Activated CD4-positive, alpha-beta T cell treated with anti-CD3 and anti-CD28 coated beads for 36 hours (primary cell): ENCODE measurements around the gene NAA25. TPM values are rescaled to one million over a fixed set of nuclear protein-coding genes. Genes with fewer than 3 reads are reported as not detected.

Source experiments
- ATAC-seq: fragments of 200-7000 bp; cut with Tn5 transposase; one replicate; pipeline ENCODE4 v1.10.0; 2021; ENCODE audit warnings: mild to moderate bottlenecking, moderate library complexity
- CTCF ChIA-PET: fragments of 350-600 bp; sonication (Branson Sonifier 250); formaldehyde crosslinking; loops from one replicate; lab custom pipeline; 2021; ENCODE audit warnings: antibody characterized with exemption; lab: Charles Lee
- POLR2A ChIA-PET: fragments of 350-600 bp; sonication (Branson Sonifier 250); formaldehyde crosslinking; loops from one replicate; lab custom pipeline; 2021; ENCODE audit warnings: antibody characterized with exemption, inconsistent platforms; lab: Charles Lee
- DNase-seq: peaks from one replicate; pipeline ENCODE4 v3.0.0-alpha.2; 2020
- H3K27ac Mint-ChIP-seq: one replicate; pipeline ENCODE4 v1.8.0; 2021; ENCODE audit warnings: mixed read lengths
- H3K27me3 Mint-ChIP-seq: one replicate; pipeline ENCODE4 v1.8.0; 2021; ENCODE audit warnings: mixed read lengths
- H3K36me3 Mint-ChIP-seq: one replicate; pipeline ENCODE4 v1.8.0; 2021; ENCODE audit warnings: low read depth, mixed read lengths
- H3K4me1 Mint-ChIP-seq: one replicate; pipeline ENCODE4 v1.8.0; 2021; ENCODE audit warnings: mixed read lengths
- H3K4me3 Mint-ChIP-seq: one replicate; pipeline ENCODE4 v1.8.0; 2021; ENCODE audit warnings: mild to moderate bottlenecking, moderate library complexity, mixed read lengths
- H3K9me3 Mint-ChIP-seq: one replicate; pipeline ENCODE4 v1.8.0; 2021; ENCODE audit warnings: low read depth, mixed read lengths
- intact Hi-C, 2 experiments: fragments of 100-400 bp; cut with DNase I in 1 of 2; cut with micrococcal nuclease in 1 of 2; formaldehyde crosslinking; loops; one replicate each; pipeline versions ENCODE4 v1.14.2 to v1.15.1; 2022 to 2024; cut with DNase I, micrococcal nuclease
- microRNA-seq: library from miRNA; unstranded; fragments of <30 nt; microRNA quantifications from one replicate; pipeline ENCODE4 v1.2.0, GENCODE V29; 2021; ENCODE audit warnings: borderline replicate concordance
- total RNA-seq, 2 experiments: library from RNA; stranded (reverse); gene quantifications; one replicate each; pipeline ENCODE4 v1.2.3, GENCODE V29; 2021

Gene NAA25
- total RNA-seq, 2 experiments from 2014 or later, result 50.9 to 58.5 TPM

- no peaks in the 10 kb centered on the region for H3K36me3 Mint-ChIP-seq
- intact Hi-C loops, result no loop called here
- H3K4me3 Mint-ChIP-seq, result no peak overlapping the region
- no peaks in the 10 kb centered on the region for H3K9me3 Mint-ChIP-seq
- no peaks in the 10 kb centered on the region for H3K27me3 Mint-ChIP-seq
- ATAC-seq (no peak), DNase-seq (no peak)
- CTCF ChIA-PET, result no interaction called here
- H3K4me1 Mint-ChIP-seq, result peaks cover 13% of the 10 kb centered on the region
- POLR2A ChIA-PET, result interaction anchor here (0.6 kb wide), 1 partner anchor 442 kb away, joined by 5 read pairs; no protein-coding TSS in a partner anchor
- no peak overlapping the region for H3K27ac Mint-ChIP-seq
Measured at GRCh38 chr12:111980598-111980997, 128.0 kb downstream of the NAA25 start.

GRCh38 chr12:111978545-111978944 is 130.0 kb downstream of the NAA25 start:
- Mint-ChIP-seq H3K27me3 (no peaks in the 10 kb centered on the region), H3K27ac (no peak overlapping the region), H3K4me3 (no peak overlapping the region), H3K9me3 (no peaks in the 10 kb centered on the region), H3K4me1 (peaks cover 12% of the 10 kb centered on the region), H3K36me3 (no peaks in the 10 kb centered on the region)
- DNase-seq (no peak), ATAC-seq (no peak)
- intact Hi-C loops, result no loop called here
- ChIA-PET POLR2A (no interaction called here), CTCF (interaction anchor here (0.6 to 1.1 kb wide), 3 partner anchors 8 to 35 kb away, joined by 3 to 6 read pairs (median 3); partner anchors contain the start of genes ERP29 and TMEM116)

- Mint-ChIP-seq H3K4me3 (no peak overlapping the region), H3K27me3 (no peaks in the 10 kb centered on the region), H3K36me3 (no peaks in the 10 kb centered on the region), H3K27ac (no peak overlapping the region), H3K4me1 (peaks cover 12% of the 10 kb centered on the region), H3K9me3 (no peaks in the 10 kb centered on the region)
- ATAC-seq, result no peak
- intact Hi-C loops, result no loop called here
- CTCF ChIA-PET, result no interaction called here
- no peak for DNase-seq
- POLR2A ChIA-PET, result no interaction called here
Measured at GRCh38 chr12:111976860-111977259, 131.7 kb downstream of the NAA25 start.

Small RNA genes lying within 50 kb of the gene (microRNA-seq; reads per million reads assigned to microRNA genes)
- 1.1 reads per million for gene MIR3657

Other genes starting within 250 kb of the NAA25 start
- gene TMEM116, start 95.6 kb downstream of the NAA25 start, total RNA-seq, result 10 to 100 TPM; 11.2 to 12.5 TPM
- 10 to 100 TPM; 79.7 to 87.3 TPM for gene ERP29, start 95.4 kb downstream of the NAA25 start, total RNA-seq
- gene TRAFD1, start 16.8 kb upstream of the NAA25 start, total RNA-seq, result 10 to 100 TPM; 52.5 to 54.1 TPM